Measurements from ENCODE around the gene LMX1B. TPM values are rescaled to one million over a fixed set of nuclear protein-coding genes. Genes with fewer than 3 reads are reported as not detected.

Gene LMX1B
- total and polyA plus RNA-seq, 3 donors from 2014 or later = 2.8 to 7.6 (median 7.6) TPM

DNA sequence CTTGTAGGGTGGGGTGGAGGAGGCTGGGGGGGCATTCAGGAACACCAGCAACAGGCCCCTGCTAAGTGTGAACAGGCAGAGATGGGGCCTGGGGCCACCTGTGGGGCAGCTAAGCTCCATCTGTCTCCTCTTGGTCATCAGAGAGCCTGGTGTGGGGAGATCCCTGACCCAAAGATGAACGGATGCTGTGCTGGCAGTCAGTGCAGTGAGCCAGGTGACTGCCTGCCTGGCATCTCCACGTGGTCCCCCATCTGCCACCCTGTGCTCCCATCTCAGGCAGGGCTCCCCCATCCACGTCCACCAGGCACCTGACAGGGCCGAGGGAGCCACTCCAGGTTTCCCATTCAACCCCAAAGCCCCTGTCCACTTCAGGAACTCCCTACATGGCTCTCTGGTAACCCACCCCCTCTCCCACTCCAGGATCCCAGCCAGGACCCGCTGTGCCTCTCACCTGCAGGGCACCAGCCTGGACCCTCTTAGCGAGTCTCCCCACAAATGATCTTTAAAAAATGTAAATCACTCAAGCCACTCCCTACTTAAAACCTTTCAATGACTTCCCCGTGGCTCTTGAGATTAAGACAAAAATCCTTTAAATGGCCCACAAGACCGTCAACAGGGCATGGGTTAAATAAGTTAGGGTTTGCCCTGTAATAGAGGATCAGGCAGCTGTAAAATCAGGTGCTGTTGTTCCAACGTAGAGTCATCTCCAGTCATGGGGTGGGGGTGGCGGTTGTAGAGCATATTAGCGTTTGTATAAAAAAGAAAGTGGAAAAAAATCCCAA, 60.8 kb downstream of the LMX1B start:
- no peaks in the 10 kb centered on the region for H3K36me3 ChIP-seq (ENCODE audit: low read depth, missing control alignments)
- H3K4me3 ChIP-seq = no peak overlapping the region
- 73 to 85% methylated on average over 10 to 11 of the region's 11 CpGs for WGBS, 2 donors
- intact Hi-C loops (cut with DNase I; ENCODE audit: low total_unique reads) = no loop called here
- no peaks in the 10 kb centered on the region for H3K9me3 ChIP-seq
- H3K27ac ChIP-seq = no peak overlapping the region
- no peaks in the 10 kb centered on the region for H3K27me3 ChIP-seq
- DNase-seq = no peak
- H3K4me1 ChIP-seq = peaks cover 3% of the 10 kb centered on the region
- TF ChIP-seq, protein P1, sequence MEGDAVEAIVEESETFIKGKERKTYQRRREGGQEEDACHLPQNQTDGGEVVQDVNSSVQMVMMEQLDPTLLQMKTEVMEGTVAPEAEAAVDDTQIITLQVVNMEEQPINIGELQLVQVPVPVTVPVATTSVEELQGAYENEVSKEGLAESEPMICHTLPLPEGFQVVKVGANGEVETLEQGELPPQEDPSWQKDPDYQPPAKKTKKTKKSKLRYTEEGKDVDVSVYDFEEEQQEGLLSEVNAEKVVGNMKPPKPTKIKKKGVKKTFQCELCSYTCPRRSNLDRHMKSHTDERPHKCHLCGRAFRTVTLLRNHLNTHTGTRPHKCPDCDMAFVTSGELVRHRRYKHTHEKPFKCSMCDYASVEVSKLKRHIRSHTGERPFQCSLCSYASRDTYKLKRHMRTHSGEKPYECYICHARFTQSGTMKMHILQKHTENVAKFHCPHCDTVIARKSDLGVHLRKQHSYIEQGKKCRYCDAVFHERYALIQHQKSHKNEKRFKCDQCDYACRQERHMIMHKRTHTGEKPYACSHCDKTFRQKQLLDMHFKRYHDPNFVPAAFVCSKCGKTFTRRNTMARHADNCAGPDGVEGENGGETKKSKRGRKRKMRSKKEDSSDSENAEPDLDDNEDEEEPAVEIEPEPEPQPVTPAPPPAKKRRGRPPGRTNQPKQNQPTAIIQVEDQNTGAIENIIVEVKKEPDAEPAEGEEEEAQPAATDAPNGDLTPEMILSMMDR (IDR thresholded peaks at IDR 0.05) = no peak
- TF ChIP-seq POLR2A (IDR thresholded peaks at IDR 0.05) = no peak

DNA sequence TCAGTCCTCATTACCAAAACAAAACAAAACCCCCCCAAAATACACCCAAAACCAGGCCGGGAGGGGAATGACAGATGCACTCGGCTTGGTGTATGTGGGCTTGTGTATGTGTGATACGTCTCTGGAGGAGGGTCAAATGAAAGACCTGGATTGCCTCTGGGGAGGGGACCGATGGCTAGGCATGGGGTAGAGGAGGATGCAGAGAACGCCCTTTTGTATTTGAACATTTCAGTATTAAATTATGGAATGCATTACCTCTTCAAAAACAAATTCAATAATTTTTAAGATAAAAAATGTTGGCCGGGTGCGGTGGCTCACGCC, 61.4 kb downstream of the LMX1B start:
- H3K9me3 ChIP-seq = no peaks in the 10 kb centered on the region
- H3K27me3 ChIP-seq = no peaks in the 10 kb centered on the region
- H3K4me3 ChIP-seq = no peak overlapping the region
- H3K36me3 ChIP-seq (ENCODE audit: low read depth, missing control alignments) = no peaks in the 10 kb centered on the region
- TF ChIP-seq, protein P1 (IDR thresholded peaks at IDR 0.05) = no peak
- TF ChIP-seq POLR2A (IDR thresholded peaks at IDR 0.05) = no peak
- WGBS, 2 donors = 68 to 74% methylated on average over 8 of the region's 8 CpGs
- H3K4me1 ChIP-seq = peaks cover 3% of the 10 kb centered on the region
- no peak overlapping the region for H3K27ac ChIP-seq
- no peak for DNase-seq
- intact Hi-C loops (cut with DNase I; ENCODE audit: low total_unique reads) = no loop called here

DNA sequence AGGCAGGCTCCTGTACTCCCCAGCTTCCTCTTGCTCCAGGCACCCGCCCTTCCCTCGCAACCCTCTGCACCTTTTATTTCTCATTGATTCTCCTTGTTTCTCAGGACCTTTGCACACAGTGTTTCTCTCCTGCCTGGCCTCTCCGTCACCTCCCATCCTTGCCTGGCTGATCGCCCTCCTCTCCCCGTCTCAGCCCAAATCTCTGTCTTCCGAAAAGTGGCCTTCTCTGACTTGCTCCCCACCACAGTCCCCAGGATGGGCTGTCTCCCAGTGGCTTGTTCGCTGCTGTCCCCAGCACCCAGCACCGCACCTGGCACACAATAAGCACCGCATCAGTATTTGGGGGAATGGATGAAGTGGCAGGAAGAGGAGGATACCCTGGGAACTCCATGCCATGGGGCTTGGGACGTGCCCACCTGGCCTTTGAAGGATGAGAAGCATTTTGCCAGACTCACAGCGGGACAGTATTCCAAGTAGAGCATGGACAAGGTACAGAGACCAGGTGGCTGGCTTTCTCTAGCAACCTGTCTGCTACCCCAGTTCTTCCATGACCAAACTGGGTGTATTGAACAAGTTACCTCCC, 62.5 kb downstream of the LMX1B start:
- TF ChIP-seq POLR2A (IDR thresholded peaks at IDR 0.05) = no peak
- TF ChIP-seq, protein P1 (IDR thresholded peaks at IDR 0.05) = no peak
- H3K27me3 ChIP-seq = no peaks in the 10 kb centered on the region
- H3K9me3 ChIP-seq = no peaks in the 10 kb centered on the region
- H3K4me3 ChIP-seq = no peak overlapping the region
- no peaks in the 10 kb centered on the region for H3K36me3 ChIP-seq (ENCODE audit: low read depth, missing control alignments)
- intact Hi-C loops (cut with DNase I; ENCODE audit: low total_unique reads) = no loop called here
- peaks cover 3% of the 10 kb centered on the region for H3K4me1 ChIP-seq
- no peak for DNase-seq
- 37 to 71% methylated on average over 11 of the region's 11 CpGs for WGBS, 2 donors
- no peak overlapping the region for H3K27ac ChIP-seq

DNA sequence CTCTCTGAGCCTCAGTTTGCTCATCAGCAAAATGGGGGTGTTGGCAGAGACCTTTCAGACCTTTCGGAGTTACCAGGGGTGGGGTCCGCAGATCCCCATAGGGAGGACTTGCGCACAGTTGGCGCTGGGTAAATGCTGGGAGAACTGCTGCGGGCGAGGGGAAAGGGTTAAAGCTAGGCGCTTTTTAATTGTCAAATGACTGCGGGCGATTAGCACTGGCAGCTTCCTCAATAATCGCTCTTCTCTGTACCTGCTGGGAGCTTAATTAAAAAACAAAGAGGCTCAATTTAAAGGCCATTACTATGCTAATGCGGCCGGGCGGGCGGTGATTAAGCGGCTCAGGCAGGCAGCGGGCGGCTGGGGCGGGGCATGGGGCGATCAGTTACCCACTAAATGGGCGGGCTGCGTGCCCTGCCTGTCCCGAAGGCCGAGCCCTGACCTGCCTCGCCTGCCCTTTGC, 63.0 kb downstream of the LMX1B start:
- no peak for DNase-seq
- TF ChIP-seq, protein P1 (IDR thresholded peaks at IDR 0.05) = no peak

More for the DNA sequence above, 63.0 kb downstream of the LMX1B start:
- Histone ChIP-seq H3K4me3 (no peak overlapping the region), H3K27me3 (no peaks in the 10 kb centered on the region), H3K36me3 (ENCODE audit: low read depth, missing control alignments) (no peaks in the 10 kb centered on the region), H3K27ac (no peak overlapping the region), H3K4me1 (peaks cover under 1% of the 10 kb centered on the region), H3K9me3 (no peaks in the 10 kb centered on the region)
- intact Hi-C loops (cut with DNase I; ENCODE audit: low total_unique reads) = no loop called here
- WGBS, 2 donors = 29 to 61% methylated on average over 17 to 24 of the region's 24 CpGs
